GM13976 (cell line): Measurements from ENCODE around the gene TMEM17.

Source experiments
- DNase-seq: peaks from one replicate; pipeline ENCODE4 v3.0.0; 2012; ENCODE audit warnings: low spot score
- in situ Hi-C: fragments of 300-500 bp; cut with MboI; formaldehyde crosslinking; loops from one replicate; pipeline ENCODE4 v1.12.0; 2022; ENCODE audit warnings: low sequenced_read_pairs, mixed read lengths, inconsistent platforms; ENCODE audit not compliant: unreplicated experiment
- TF ChIP-seq, protein P1 (sequence below): IDR thresholded peaks from 2 replicates; pipeline ENCODE4 v1.5.1; 2012; ENCODE audit warnings: borderline replicate concordance, mild to moderate bottlenecking; ENCODE audit not compliant: insufficient read depth; ENCODE audit errors: extremely low read depth, missing control alignments, control extremely low read depth

TMEM17 gene, protein sequence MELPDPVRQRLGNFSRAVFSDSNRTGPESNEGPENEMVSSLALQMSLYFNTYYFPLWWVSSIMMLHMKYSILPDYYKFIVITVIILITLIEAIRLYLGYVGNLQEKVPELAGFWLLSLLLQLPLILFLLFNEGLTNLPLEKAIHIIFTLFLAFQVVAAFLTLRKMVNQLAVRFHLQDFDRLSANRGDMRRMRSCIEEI

DNA sequence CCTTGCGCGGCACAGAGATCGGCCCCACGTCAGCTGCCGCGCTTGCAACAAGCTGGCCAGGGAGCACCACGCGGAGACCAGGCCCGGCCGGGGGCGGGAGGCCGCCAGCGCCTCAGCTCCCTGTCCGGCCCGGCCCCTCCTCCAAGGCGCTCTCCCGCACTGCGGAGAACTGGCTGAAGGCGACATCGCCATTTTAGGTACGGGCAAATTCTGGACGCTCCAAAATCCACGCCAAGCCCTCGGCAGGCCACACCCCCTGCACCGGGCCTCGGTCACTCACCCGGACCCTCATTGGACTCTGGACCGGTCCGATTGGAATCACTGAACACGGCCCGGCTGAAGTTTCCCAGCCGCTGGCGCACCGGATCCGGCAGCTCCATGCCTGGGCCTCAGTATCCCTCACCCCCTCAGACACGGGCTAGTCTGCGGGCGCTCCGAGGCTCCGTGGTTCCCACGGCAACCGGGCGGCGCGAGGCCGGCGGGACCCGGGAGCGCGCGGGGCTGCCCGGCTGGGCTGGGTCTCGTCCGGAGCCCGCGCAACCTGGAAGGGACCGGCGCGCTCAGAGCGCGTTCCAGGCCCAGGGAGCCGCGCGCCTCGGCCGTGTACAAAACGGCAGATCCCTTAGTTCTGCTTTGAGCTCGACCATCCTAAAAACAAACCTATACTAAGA lies at the start of gene TMEM17:
Gene TMEM17, minus strand, starts transcription at position 446 of the 671 bp plus-strand sequence. Its CDS starts 66 bp downstream, at position 380.
- in situ Hi-C loops, result no loop called here
- TF ChIP-seq, protein P1, sequence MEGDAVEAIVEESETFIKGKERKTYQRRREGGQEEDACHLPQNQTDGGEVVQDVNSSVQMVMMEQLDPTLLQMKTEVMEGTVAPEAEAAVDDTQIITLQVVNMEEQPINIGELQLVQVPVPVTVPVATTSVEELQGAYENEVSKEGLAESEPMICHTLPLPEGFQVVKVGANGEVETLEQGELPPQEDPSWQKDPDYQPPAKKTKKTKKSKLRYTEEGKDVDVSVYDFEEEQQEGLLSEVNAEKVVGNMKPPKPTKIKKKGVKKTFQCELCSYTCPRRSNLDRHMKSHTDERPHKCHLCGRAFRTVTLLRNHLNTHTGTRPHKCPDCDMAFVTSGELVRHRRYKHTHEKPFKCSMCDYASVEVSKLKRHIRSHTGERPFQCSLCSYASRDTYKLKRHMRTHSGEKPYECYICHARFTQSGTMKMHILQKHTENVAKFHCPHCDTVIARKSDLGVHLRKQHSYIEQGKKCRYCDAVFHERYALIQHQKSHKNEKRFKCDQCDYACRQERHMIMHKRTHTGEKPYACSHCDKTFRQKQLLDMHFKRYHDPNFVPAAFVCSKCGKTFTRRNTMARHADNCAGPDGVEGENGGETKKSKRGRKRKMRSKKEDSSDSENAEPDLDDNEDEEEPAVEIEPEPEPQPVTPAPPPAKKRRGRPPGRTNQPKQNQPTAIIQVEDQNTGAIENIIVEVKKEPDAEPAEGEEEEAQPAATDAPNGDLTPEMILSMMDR, result no peak
- DNase-seq, result peak; percentile 85

DNA sequence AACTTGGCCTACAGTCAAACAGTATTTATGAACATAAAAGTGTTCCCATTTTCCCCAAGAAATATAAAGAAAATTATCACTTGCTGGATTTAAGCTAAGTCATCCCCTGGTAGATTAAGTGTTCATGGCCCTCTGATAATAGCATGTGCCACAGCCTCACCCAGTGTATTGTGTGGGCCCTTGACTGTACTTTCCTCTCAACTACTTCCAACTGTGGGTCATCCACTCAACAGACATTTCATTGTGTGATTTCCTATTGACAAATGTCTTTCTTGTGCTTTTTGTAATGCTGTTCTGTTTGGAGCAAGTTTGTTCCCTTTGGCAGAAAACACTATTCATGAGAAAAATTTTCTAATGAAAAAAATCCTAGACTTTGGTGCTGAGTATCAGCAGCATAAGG lies 48.4 kb upstream of the TMEM17 start:
- no peak for DNase-seq
- TF ChIP-seq, protein P1, result no peak
- in situ Hi-C loops, result no loop called here

DNA sequence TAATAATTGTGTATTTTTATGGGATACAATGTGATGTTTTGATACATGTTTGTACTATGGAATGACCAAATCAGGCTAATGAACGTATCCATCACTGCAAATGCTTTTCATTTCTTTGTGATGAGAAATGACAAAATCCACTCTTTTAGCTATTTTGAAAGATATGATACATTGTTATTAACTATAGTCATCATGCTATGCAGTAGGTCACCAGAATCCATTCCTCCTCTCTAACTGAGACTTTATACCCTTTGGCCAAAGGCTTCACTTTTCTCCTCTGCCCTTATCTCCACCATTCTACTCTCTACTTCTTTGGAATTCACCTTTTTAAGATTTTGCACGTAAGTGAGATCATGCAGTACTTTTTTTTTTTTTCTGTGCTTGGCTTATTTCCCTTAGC lies 44.5 kb upstream of the TMEM17 start:
- no peak for DNase-seq
- TF ChIP-seq, protein P1, result no peak
- in situ Hi-C loops, result no loop called here

DNA sequence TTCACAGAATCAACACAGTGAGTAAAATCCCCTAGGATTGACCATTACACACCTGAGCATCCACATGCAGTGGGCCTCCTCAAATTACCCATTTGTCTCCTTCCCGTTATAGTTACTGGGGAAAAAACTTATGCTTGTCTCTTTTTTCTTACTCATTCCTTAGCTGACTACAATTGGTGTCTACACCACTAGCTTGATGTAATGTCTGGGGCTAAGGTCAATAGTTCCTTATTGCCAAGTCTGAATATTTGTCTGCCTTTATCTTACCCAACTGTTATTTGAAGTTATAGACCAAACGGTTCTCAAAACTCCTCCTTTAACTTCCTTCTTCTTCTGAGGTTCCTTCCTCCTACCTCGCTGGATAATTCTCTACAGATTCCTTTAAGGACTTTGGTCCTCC lies 41.9 kb upstream of the TMEM17 start:
- in situ Hi-C loops, result no loop called here
- TF ChIP-seq, protein P1, result no peak
- DNase-seq, result no peak

DNA sequence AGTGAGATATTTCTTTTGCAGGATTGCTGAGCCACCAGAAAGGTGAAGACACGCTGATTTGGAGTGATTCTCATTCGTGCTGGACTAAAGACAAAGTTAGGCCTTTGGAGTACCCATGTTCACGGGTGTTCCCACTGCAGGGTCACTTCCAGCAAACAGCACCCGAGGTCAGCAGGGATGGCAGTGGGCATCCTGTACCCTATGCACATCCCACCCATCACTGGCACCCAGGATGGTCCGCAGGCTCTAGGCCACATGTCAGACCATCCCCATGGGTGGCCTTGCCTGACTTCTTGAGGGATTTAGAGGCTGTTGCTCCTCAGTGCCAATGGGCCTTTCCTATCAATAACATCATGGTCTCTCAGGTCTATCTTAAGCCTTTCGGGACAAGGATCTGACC lies 39.3 kb upstream of the TMEM17 start:
- DNase-seq, result no peak
- in situ Hi-C loops, result no loop called here
- TF ChIP-seq, protein P1, result no peak

DNA sequence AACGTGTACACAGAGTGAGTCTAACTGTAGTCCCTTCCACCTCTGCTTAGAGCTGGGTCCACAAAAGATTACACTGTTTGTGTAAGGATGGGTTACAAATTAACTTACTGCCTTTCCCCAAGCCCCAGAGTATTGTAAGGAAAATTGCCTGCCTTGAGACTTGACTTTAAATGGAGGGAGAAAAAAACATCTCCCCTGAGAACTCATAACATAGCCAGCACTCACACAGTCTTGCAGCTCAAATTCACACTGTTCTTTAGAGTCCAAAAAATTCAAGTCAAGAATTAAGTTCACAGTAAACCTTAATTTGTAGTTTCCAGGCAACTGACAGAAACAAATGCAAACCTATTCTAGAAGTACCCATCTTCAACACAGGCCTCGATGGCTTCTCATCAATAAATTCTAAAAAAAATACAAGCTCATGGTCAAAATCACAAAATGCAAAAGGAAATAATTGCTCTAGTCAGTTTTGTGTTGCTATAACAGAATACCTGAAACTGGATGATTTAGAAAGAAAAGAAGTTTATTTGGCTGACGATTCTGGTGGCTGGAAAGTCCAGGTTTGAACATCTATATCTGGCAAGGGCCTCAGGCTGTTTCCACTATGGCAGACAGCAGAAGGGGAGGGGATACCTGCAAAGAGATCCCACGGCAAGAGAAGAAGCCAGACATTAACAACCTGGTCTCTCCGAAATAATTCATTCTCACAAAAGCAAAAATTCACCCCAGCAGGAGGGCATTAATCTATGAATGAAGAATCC lies 34.6 kb upstream of the TMEM17 start:
- in situ Hi-C loops, result no loop called here
- DNase-seq, result no peak
- TF ChIP-seq, protein P1, result no peak
